Ovary (tissue), 9 donors: ENCODE results near the gene ANKLE2. TPM values are rescaled to one million over a fixed set of nuclear protein-coding genes. Genes with fewer than 3 reads are reported as not detected.

Source experiments
- DNase-seq, 5 donors: peaks; one replicate each; pipeline ENCODE4 v3.0.0-alpha.2; 2019 to 2020
- H3K27ac ChIP-seq, 2 donors: fragments of 200-600 bp; one replicate each; pipeline versions ENCODE4 v1.5.1 to v1.8.0; 2019 to 2022
- H3K27me3 ChIP-seq: fragments of 200-600 bp; one replicate; pipeline ENCODE4 v1.8.0; 2022
- H3K36me3 ChIP-seq: fragments of 200-600 bp; sonication (generic); one replicate; pipeline ENCODE4 v1.5.1; 2019
- H3K4me1 ChIP-seq: one replicate; pipeline ENCODE4 v1.8.1; 2013; ENCODE audit warnings: mild to moderate bottlenecking, moderate library complexity; ENCODE audit not compliant: insufficient read depth
- H3K4me3 ChIP-seq: fragments of 200-600 bp; sonication (generic); one replicate; pipeline ENCODE4 v1.5.1; 2017
- H3K9me3 ChIP-seq, 2 donors: fragments of 200-600 bp in 1 of 2; sonication (generic) in 1 of 2; one replicate each; pipeline versions ENCODE4 v1.5.1 to v1.8.1; 2013 to 2019; ENCODE audit warnings: mild to moderate bottlenecking in 1 of 2, moderate library complexity in 1 of 2
- EP300 ChIP-seq: sonication (generic); formaldehyde crosslinking; IDR thresholded peaks from one replicate; pipeline ENCODE4 v1.6.1; 2017; ENCODE audit warnings: antibody characterized with exemption
- POLR2A ChIP-seq: fragments of 450-650 bp; IDR thresholded peaks from one replicate; pipeline ENCODE4 v1.6.1; 2017; ENCODE audit warnings: antibody characterized with exemption, mild to moderate bottlenecking, moderate library complexity
- WGBS, 3 donors: extraction: QIAGEN DNeasy Blood & Tissue Kit in 1 of 3; methylation state at CpG; one replicate each; pipeline versions ENCODE4 v1.1.5 to v1.1.7; 2013 to 2017; 5-methylcytosine and 5-hydroxymethylcytosine counted together
- intact Hi-C, 4 donors: fragments of 100-400 bp; cut with DNase I; formaldehyde crosslinking; loops; one replicate each; pipeline versions ENCODE4 v1.11.0 to v1.15.1; 2022 to 2023
- polyA plus RNA-seq, 2 donors: library from polyadenylated mRNA; stranded (reverse); fragments of 200-250 nt in 1 of 2; fragments of 350-450 nt in 1 of 2; fragmentation: Illumina TruSeq in 1 of 2; extraction: RNeasy Lipid Tissue Mini Kit (QIAGEN cat#74804) in 1 of 2; gene quantifications; one replicate each; pipeline ENCODE4 v1.2.3, GENCODE V29; 2013 to 2014
- total RNA-seq, 7 donors: library from RNA; depleted of rRNA in 2 of 7; stranded (reverse); fragments of >200 nt in 2 of 7; fragmentation: NEBNext Ultra II Directional in 3 of 7; extraction: Animal tissue kit (Norgen Biotek cat#: 25700) in 3 of 7; gene quantifications; one replicate each; pipeline versions ENCODE4 v1.1.0 to v1.2.4, GENCODE V29; 2016 to 2023
- TF ChIP-seq, protein P1 (sequence below), 3 donors: fragments of 450-650 bp in 2 of 3; fragments of 200-600 bp in 1 of 3; IDR thresholded peaks; one replicate each; pipeline versions ENCODE4 v1.5.1 to v1.8.0; 2016 to 2022; ENCODE audit warnings: antibody characterized with exemption in 3 of 3, mild to moderate bottlenecking in 1 of 3
- donor health status: DM: no; HTN: no; CAD: no; lungs with moderate emphysema.
- donor health status: DM: no; HTN: no; CAD: no.
- donor health status: Bipolar disorder and iron deficiency.
- donor health status: DM: yes; HTN: yes; CAD: no.
- donor health status: DM: no; HTN: no; CAD: no.
- donor health status: DM: yes; HTN: yes; CAD: no.

The ANKLE2 gene
- total and polyA plus RNA-seq, 9 donors, result 30.5 to 82.0 (median 43.2) TPM

DNA sequence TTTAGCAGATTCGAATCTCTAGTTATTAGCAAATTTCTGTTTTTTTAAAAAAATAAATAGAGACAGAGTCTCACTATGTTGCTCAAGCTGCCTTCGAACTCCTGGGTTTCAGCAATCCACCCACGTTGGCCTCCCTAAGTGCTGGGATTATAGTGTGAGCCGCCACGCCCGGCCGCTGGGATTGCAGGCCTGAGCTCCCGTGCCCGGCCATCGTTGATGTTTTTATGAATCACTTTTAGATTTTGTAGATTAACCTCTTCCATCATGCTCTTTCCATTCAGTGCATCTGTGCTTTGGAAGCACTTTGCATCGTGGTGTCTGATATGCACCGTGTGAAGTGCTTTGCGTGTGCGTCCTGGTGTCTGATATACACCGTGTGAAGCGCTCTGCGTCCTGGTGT is 30.1 kb downstream of the ANKLE2 start:
- H3K36me3 ChIP-seq, result no peaks in the 10 kb centered on the region
- intact Hi-C loops, result no loop called here
- H3K27me3 ChIP-seq, result no peaks in the 10 kb centered on the region
- H3K27ac ChIP-seq, result no peak overlapping the region
- 87 to 93% (median 89%) methylated on average over 17 of the region's 17 CpGs for WGBS, 3 donors
- DNase-seq, result no peak
- no peaks in the 10 kb centered on the region for H3K9me3 ChIP-seq
- no peak overlapping the region for H3K4me3 ChIP-seq
- TF ChIP-seq, protein P1, sequence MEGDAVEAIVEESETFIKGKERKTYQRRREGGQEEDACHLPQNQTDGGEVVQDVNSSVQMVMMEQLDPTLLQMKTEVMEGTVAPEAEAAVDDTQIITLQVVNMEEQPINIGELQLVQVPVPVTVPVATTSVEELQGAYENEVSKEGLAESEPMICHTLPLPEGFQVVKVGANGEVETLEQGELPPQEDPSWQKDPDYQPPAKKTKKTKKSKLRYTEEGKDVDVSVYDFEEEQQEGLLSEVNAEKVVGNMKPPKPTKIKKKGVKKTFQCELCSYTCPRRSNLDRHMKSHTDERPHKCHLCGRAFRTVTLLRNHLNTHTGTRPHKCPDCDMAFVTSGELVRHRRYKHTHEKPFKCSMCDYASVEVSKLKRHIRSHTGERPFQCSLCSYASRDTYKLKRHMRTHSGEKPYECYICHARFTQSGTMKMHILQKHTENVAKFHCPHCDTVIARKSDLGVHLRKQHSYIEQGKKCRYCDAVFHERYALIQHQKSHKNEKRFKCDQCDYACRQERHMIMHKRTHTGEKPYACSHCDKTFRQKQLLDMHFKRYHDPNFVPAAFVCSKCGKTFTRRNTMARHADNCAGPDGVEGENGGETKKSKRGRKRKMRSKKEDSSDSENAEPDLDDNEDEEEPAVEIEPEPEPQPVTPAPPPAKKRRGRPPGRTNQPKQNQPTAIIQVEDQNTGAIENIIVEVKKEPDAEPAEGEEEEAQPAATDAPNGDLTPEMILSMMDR (IDR thresholded peaks at IDR 0.05), result no peak
- TF ChIP-seq POLR2A (no peak), EP300 (no peak)
- H3K4me1 ChIP-seq, result peaks cover 2% of the 10 kb centered on the region

DNA sequence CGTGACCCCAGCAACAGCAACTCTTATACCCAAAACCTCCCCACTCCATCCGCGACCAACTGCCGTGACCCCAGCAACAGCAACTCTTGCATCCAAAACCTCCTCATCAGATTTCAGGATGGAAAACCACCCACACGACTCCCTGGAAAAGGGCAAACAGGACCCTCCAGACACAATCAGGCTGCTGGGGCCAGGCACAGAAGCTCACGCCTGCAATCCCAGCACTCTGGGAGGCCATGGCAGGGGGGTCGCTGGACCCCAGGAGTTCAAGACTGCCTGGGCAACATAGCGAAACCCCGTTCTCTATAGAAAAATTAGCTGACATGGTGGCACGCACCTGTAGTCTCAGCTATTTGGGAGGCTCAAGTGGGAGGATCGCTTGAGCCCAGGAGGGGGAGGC is 31.3 kb downstream of the ANKLE2 start:
- H3K36me3 ChIP-seq, result no peaks in the 10 kb centered on the region
- no peaks in the 10 kb centered on the region for H3K9me3 ChIP-seq
- H3K27ac ChIP-seq, result no peak overlapping the region
- no peak for DNase-seq
- intact Hi-C loops, result no loop called here
- H3K4me3 ChIP-seq, result no peak overlapping the region
- no peak for TF ChIP-seq EP300
- no peak for TF ChIP-seq POLR2A
- TF ChIP-seq, protein P1 (IDR thresholded peaks at IDR 0.05), result no peak
- H3K27me3 ChIP-seq, result no peaks in the 10 kb centered on the region
- 90 to 96% (median 92%) methylated on average over 11 of the region's 11 CpGs for WGBS, 3 donors
- H3K4me1 ChIP-seq, result peaks cover 2% of the 10 kb centered on the region

- no peak overlapping the region for H3K27ac ChIP-seq
- H3K9me3 ChIP-seq, result no peaks in the 10 kb centered on the region
Measured at GRCh38 chr12:132729541-132730320, 31.9 kb downstream of the ANKLE2 start.

DNA sequence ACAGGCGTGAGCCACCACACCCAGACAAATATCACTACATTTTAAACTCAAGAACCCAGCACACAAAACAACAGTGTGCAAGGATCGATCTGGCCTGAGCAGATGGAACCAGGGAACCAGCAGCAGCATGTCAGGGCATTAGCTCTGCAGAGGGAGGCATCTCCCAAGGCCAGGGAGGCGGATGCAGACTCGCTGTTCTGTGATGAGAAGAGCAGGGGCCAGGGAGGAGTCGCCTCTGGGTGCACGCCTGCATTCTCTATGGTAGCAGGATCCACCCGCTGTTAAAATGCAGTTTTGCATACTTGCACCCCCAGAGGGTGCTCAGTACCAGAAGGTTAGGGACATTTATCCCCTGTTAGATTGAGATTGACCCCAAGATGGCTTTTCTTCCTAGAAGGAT is 33.1 kb downstream of the ANKLE2 start:
- Histone ChIP-seq H3K27ac (no peak overlapping the region), H3K27me3 (no peaks in the 10 kb centered on the region)

More at GRCh38 chr12:132729541-132730320, 31.9 kb downstream of the ANKLE2 start:
- 51 to 79% (median 55%) methylated on average over 24 of the region's 24 CpGs for WGBS, 3 donors
- intact Hi-C loops, result no loop called here
- H3K36me3 ChIP-seq, result no peaks in the 10 kb centered on the region
- no peak overlapping the region for H3K4me3 ChIP-seq
- no peaks in the 10 kb centered on the region for H3K27me3 ChIP-seq
- no peak for DNase-seq
- no peak for TF ChIP-seq POLR2A
- TF ChIP-seq, protein P1 (IDR thresholded peaks at IDR 0.05), result no peak
- TF ChIP-seq EP300, result no peak
- H3K4me1 ChIP-seq, result peaks cover 2% of the 10 kb centered on the region

More for the DNA sequence above, 33.1 kb downstream of the ANKLE2 start:
- peaks cover 2% of the 10 kb centered on the region for H3K4me1 ChIP-seq
- H3K36me3 ChIP-seq, result no peaks in the 10 kb centered on the region
- DNase-seq, result no peak
- no peak overlapping the region for H3K4me3 ChIP-seq
- no peaks in the 10 kb centered on the region for H3K9me3 ChIP-seq
- 89 to 92% (median 89%) methylated on average over 7 of the region's 7 CpGs for WGBS, 3 donors
- intact Hi-C loops, result no loop called here
- TF ChIP-seq, protein P1 (IDR thresholded peaks at IDR 0.05), result no peak
- TF ChIP-seq POLR2A (no peak), EP300 (no peak)
